Prostate gland (tissue), 2 donors: ENCODE results near the gene LRRC4B. TPM values are rescaled to one million over a fixed set of nuclear protein-coding genes. Genes with fewer than 3 reads are reported as not detected.

Source experiments
- DNase-seq: peaks from one replicate; pipeline ENCODE4 v3.0.0-alpha.2; 2019; ENCODE audit warnings: low spot score
- H3K27ac ChIP-seq, 2 donors: fragments of 200-600 bp; sonication (generic); 2 replicates each; pipeline ENCODE4 v1.5.1; 2017 to 2019
- H3K27me3 ChIP-seq: fragments of 200-600 bp; sonication (generic); replicated peaks from 2 replicates; pipeline ENCODE4 v1.5.1; 2019; ENCODE audit not compliant: insufficient read depth
- H3K36me3 ChIP-seq, 2 donors: fragments of 200-600 bp; sonication (generic); 1 replicate in 1 of 2; 2 replicates in 1 of 2; pipeline versions ENCODE4 v1.5.1 to v1.8.1; 2017 to 2019
- H3K4me1 ChIP-seq: fragments of 200-600 bp; sonication (generic); replicated peaks from 2 replicates; pipeline ENCODE4 v1.5.1; 2019
- H3K4me3 ChIP-seq, 2 donors: fragments of 200-600 bp; sonication (generic); 2 replicates each; pipeline ENCODE4 v1.5.1; 2017 to 2019
- H3K9me3 ChIP-seq: fragments of 200-600 bp; sonication (generic); 2 replicates; pipeline ENCODE4 v1.5.1; 2017
- CTCF ChIP-seq, 4 experiments: fragments of 200-600 bp in 2 of 4; fragments of 450-650 bp in 2 of 4; sonication (generic) in 2 of 4; IDR thresholded peaks; 1 replicate in 3 of 4; 2 replicates in 1 of 4; pipeline ENCODE4 v1.5.1; 2016 to 2019; ENCODE audit warnings: antibody characterized with exemption in 4 of 4, mild to moderate bottlenecking in 2 of 4, moderate library complexity in 2 of 4
- POLR2A ChIP-seq: fragments of 450-650 bp; IDR thresholded peaks from one replicate; pipeline ENCODE4 v1.6.1; 2016; ENCODE audit warnings: antibody characterized with exemption, mild to moderate bottlenecking
- POLR2AphosphoS5 ChIP-seq: sonication (generic); formaldehyde crosslinking; IDR thresholded peaks from one replicate; pipeline ENCODE4 v1.6.1; 2017; ENCODE audit warnings: antibody characterized with exemption
- WGBS: methylation state at CpG from one replicate; pipeline ENCODE4 v1.1.5; 2018; 5-methylcytosine and 5-hydroxymethylcytosine counted together
- intact Hi-C: fragments of 100-400 bp; cut with DNase I; formaldehyde crosslinking; loops from one replicate; pipeline ENCODE4 v1.14.2; 2022
- total RNA-seq, 2 donors: library from RNA; depleted of rRNA; stranded (reverse); fragments of >200 nt; gene quantifications; one replicate each; pipeline ENCODE4 v1.1.0, GENCODE V29; 2016

The LRRC4B gene
- total RNA-seq, 2 donors from 2014 or later = 5.6 to 7.9 TPM

GRCh38 chr19:50517704-50518075, 50.5 kb downstream of the LRRC4B start:
- no peaks in the 10 kb centered on the region for H3K4me1 ChIP-seq
- H3K27ac ChIP-seq = no peak overlapping the region
- 95% methylated on average over 25 of the region's 37 CpGs for WGBS
- DNase-seq = no peak
- H3K4me3 ChIP-seq = no peak overlapping the region
- no peak for TF ChIP-seq CTCF (IDR thresholded peaks at IDR 0.05)
- no peak for TF ChIP-seq POLR2AphosphoS5
- no peak for TF ChIP-seq POLR2A
- H3K36me3 ChIP-seq = no peaks in the 10 kb centered on the region
- H3K9me3 ChIP-seq = no peaks in the 10 kb centered on the region
- H3K27me3 ChIP-seq = no peaks in the 10 kb centered on the region
- intact Hi-C loops = no loop called here

GRCh38 chr19:50516964-50517703, 51.1 kb downstream of the LRRC4B start:
- DNase-seq = no peak
- no peak for TF ChIP-seq CTCF (IDR thresholded peaks at IDR 0.05)
- TF ChIP-seq POLR2AphosphoS5 = no peak
- TF ChIP-seq POLR2A = no peak
- Histone ChIP-seq H3K9me3 (no peaks in the 10 kb centered on the region), H3K4me3 (no peak overlapping the region), H3K27me3 (no peaks in the 10 kb centered on the region), H3K36me3 (no peaks in the 10 kb centered on the region), H3K27ac (no peak overlapping the region), H3K4me1 (no peaks in the 10 kb centered on the region)
- WGBS = 65% methylated on average over 48 of the region's 53 CpGs
- intact Hi-C loops = no loop called here

- Histone ChIP-seq H3K4me1 (no peaks in the 10 kb centered on the region), H3K9me3 (no peaks in the 10 kb centered on the region), H3K36me3 (no peaks in the 10 kb centered on the region), H3K27ac (no peak overlapping the region), H3K27me3 (no peaks in the 10 kb centered on the region), H3K4me3 (no peak overlapping the region)
- no peak for TF ChIP-seq POLR2AphosphoS5
- TF ChIP-seq CTCF (IDR thresholded peaks at IDR 0.05) = no peak
- no peak for TF ChIP-seq POLR2A
- intact Hi-C loops = no loop called here
- WGBS = 43% methylated on average over 12 of the region's 12 CpGs
- no peak for DNase-seq
Observed at GRCh38 chr19:50516456-50516855, 51.8 kb downstream of the LRRC4B start.

- no peak for DNase-seq
- TF ChIP-seq POLR2A (no peak), POLR2AphosphoS5 (no peak), CTCF (IDR thresholded peaks at IDR 0.05) (no peak)
- Histone ChIP-seq H3K4me1 (peaks cover 3% of the 10 kb centered on the region), H3K4me3 (no peak overlapping the region), H3K36me3 (no peaks in the 10 kb centered on the region), H3K9me3 (no peaks in the 10 kb centered on the region), H3K27me3 (no peaks in the 10 kb centered on the region), H3K27ac (no peak overlapping the region)
- 95% methylated on average over 4 of the region's 11 CpGs for WGBS
- intact Hi-C loops = no loop called here
Observed at GRCh38 chr19:50515168-50515561, 53.1 kb downstream of the LRRC4B start.
